GM23338 (cell line): ENCODE results near the gene CLSTN2. TPM values are rescaled to one million over a fixed set of nuclear protein-coding genes. Genes with fewer than 3 reads are reported as not detected.

ENCODE experiments used
- ATAC-seq: fragments of 200-7000 bp; cut with Tn5 transposase; 3 replicates; pipeline ENCODE4 v1.9.1; 2020
- DNase-seq: peaks from one replicate; pipeline ENCODE4 v3.0.0-alpha.2; 2015; ENCODE audit warnings: low spot score
- H2AFZ ChIP-seq: fragments of 200-600 bp; sonication (generic); 2 replicates; pipeline ENCODE4 v1.8.0; 2016; ENCODE audit warnings: antibody characterized with exemption, mild to moderate bottlenecking, moderate library complexity
- H3F3A ChIP-seq: fragments of 200-600 bp; sonication (generic); replicated peaks from 2 replicates; pipeline ENCODE4 v1.8.0; 2017; ENCODE audit warnings: antibody characterized with exemption, mixed run types, low read depth
- H3K27ac ChIP-seq: fragments of 200-600 bp; sonication (generic); 2 replicates; pipeline ENCODE4 v1.6.1; 2016; ENCODE audit warnings: low read depth
- H3K27me3 ChIP-seq: fragments of 200-600 bp; sonication (generic); 2 replicates; pipeline ENCODE4 v1.8.0; 2016; ENCODE audit warnings: mild to moderate bottlenecking, mixed run types, moderate library complexity; ENCODE audit not compliant: insufficient read depth
- H3K36me3 ChIP-seq: fragments of 200-600 bp; sonication (generic); 2 replicates; pipeline ENCODE4 v1.8.0; 2016; ENCODE audit warnings: mild to moderate bottlenecking; ENCODE audit not compliant: insufficient read depth
- H3K4me1 ChIP-seq: fragments of 200-600 bp; sonication (generic); 2 replicates; pipeline ENCODE4 v1.8.0; 2016; ENCODE audit warnings: mild to moderate bottlenecking, moderate library complexity; ENCODE audit not compliant: insufficient read depth
- H3K4me2 ChIP-seq: fragments of 200-600 bp; sonication (generic); 2 replicates; pipeline ENCODE4 v1.7.1; 2017; ENCODE audit warnings: mixed run types
- H3K4me3 ChIP-seq: fragments of 200-600 bp; sonication (generic); 2 replicates; pipeline ENCODE4 v1.6.1; 2016; ENCODE audit warnings: mixed run types
- H3K79me2 ChIP-seq: fragments of 200-600 bp; sonication (generic); replicated peaks from 2 replicates; pipeline ENCODE4 v1.8.0; 2017; ENCODE audit warnings: mild to moderate bottlenecking; ENCODE audit not compliant: insufficient read depth
- H3K9me2 ChIP-seq: fragments of 200-600 bp; sonication (generic); 2 replicates; pipeline ENCODE4 v1.8.0; 2017; ENCODE audit not compliant: insufficient read depth
- H4K20me1 ChIP-seq: fragments of 200-600 bp; sonication (generic); replicated peaks from 2 replicates; pipeline ENCODE4 v1.8.0; 2017; ENCODE audit warnings: mild to moderate bottlenecking; ENCODE audit not compliant: insufficient read depth
- H3K27ac Mint-ChIP-seq: 2 replicates; pipeline ENCODE4 v1.8.0; 2020; ENCODE audit warnings: inconsistent platforms, mild to moderate bottlenecking, moderate library complexity, mixed read lengths
- H3K27me3 Mint-ChIP-seq: 3 replicates; pipeline ENCODE4 v1.8.0; 2022; ENCODE audit warnings: low read depth, mild to moderate bottlenecking, moderate library complexity, mixed read lengths, inconsistent platforms; ENCODE audit not compliant: insufficient read depth, poor library complexity
- H3K36me3 Mint-ChIP-seq: 3 replicates; pipeline ENCODE4 v1.8.0; 2021; ENCODE audit warnings: low read depth, mild to moderate bottlenecking, inconsistent platforms, moderate library complexity, mixed read lengths
- H3K4me1 Mint-ChIP-seq: 3 replicates; pipeline ENCODE4 v1.8.0; 2020; ENCODE audit warnings: mild to moderate bottlenecking, inconsistent platforms, mixed read lengths
- H3K4me3 Mint-ChIP-seq: 3 replicates; pipeline ENCODE4 v1.8.0; 2021; ENCODE audit warnings: moderate library complexity, mild to moderate bottlenecking, inconsistent platforms, mixed read lengths
- H3K9me3 Mint-ChIP-seq: 3 replicates; pipeline ENCODE4 v1.8.0; 2020; ENCODE audit warnings: moderate library complexity, mild to moderate bottlenecking, inconsistent platforms, mixed read lengths
- CTCF ChIP-seq, 2 experiments: fragments of 200-600 bp in 1 of 2; sonication (generic) in 1 of 2; conservative IDR thresholded peaks; 2 replicates each; pipeline versions ENCODE4 v1.5.1 to v1.6.1; 2016 to 2017; ENCODE audit warnings: antibody characterized with exemption in 2 of 2, low read depth in 2 of 2, mild to moderate bottlenecking in 2 of 2, moderate library complexity in 1 of 2
- ETS1 ChIP-seq: IDR thresholded peaks from 2 replicates; pipeline ENCODE4 v1.6.1; 2016; ENCODE audit warnings: antibody characterized with exemption
- EZH2 ChIP-seq: fragments of 200-600 bp; sonication (generic); IDR thresholded peaks from one replicate; pipeline ENCODE4 v1.8.0; 2017; ENCODE audit warnings: antibody characterized with exemption, mild to moderate bottlenecking, low read depth; ENCODE audit not compliant: unreplicated experiment
- JUNB ChIP-seq: IDR thresholded peaks from one replicate; pipeline ENCODE4 v1.6.1; 2016; ENCODE audit warnings: antibody characterized with exemption; ENCODE audit not compliant: unreplicated experiment
- NANOG ChIP-seq: IDR thresholded peaks from 2 replicates; pipeline ENCODE4 v1.6.1; 2016; ENCODE audit warnings: antibody characterized with exemption, borderline replicate concordance
- POLR2AphosphoS5 ChIP-seq: IDR thresholded peaks from 2 replicates; pipeline ENCODE4 v1.6.1; 2016; ENCODE audit warnings: antibody characterized with exemption, low read depth
- STAT1 ChIP-seq: IDR thresholded peaks from one replicate; pipeline ENCODE4 v1.6.1; 2016; ENCODE audit warnings: antibody characterized with exemption; ENCODE audit not compliant: unreplicated experiment
- ZNF114 ChIP-seq: fragments of 250-450 bp; sonication (Bioruptor Pico); IDR thresholded peaks from 2 replicates; pipeline ENCODE4 v1.5.0; 2020; ENCODE audit warnings: mild to moderate bottlenecking, moderate library complexity
- ZNF331 ChIP-seq: fragments of 250-450 bp; sonication (Bioruptor Pico); IDR thresholded peaks from 2 replicates; pipeline ENCODE4 v1.5.0; 2020; ENCODE audit warnings: low read depth, mild to moderate bottlenecking, moderate library complexity
- ZNF462 ChIP-seq: fragments of 250-450 bp; sonication (Bioruptor Pico); IDR thresholded peaks from 2 replicates; pipeline ENCODE4 v1.5.0; 2020; ENCODE audit warnings: mild to moderate bottlenecking, moderate library complexity
- polyA plus RNA-seq: library from polyadenylated mRNA; unstranded; fragments of >200 nt; fragmentation: Nextera tagmentation; extraction: Ambion mirVana; gene quantifications from 2 replicates; pipeline ENCODE4 v1.2.1, GENCODE V29; 2016
- total RNA-seq: library from RNA; depleted of rRNA; stranded (reverse); fragments of >200 nt; shearing (Covaris generic); gene quantifications from 2 replicates; pipeline ENCODE4 v1.2.3, GENCODE V29; 2014

Gene CLSTN2
- total and polyA plus RNA-seq, 2 experiments from 2014 or later: 0.11 to 0.83 TPM

- TF ChIP-seq ZNF462 (no peak), CTCF (conservative IDR thresholded peaks at IDR 0.05; ENCODE audit: low read depth in 2 of 2) (no peak), POLR2AphosphoS5 (no peak), STAT1 (no peak)
Measured at GRCh38 chr3:140146668-140147067, 211.7 kb downstream of the CLSTN2 start (continued).

- Mint-ChIP-seq H3K4me3 (no peak overlapping the region), H3K4me1 (no peaks in the 10 kb centered on the region), H3K27ac (no peak overlapping the region), H3K9me3 (no peaks in the 10 kb centered on the region), H3K27me3 (no peaks in the 10 kb centered on the region), H3K36me3 (no peaks in the 10 kb centered on the region)
- Histone ChIP-seq H3K27me3 (no peaks in the 10 kb centered on the region), H3K79me2 (no peaks in the 10 kb centered on the region), H3K27ac (no peak overlapping the region), H3K4me2 (no peak overlapping the region), H3K9me2 (0 out of 2 replicates have a peak, but pooled peaks cover 11% of the 10 kb centered on the region), H3F3A (no peaks in the 10 kb centered on the region), H4K20me1 (no peaks in the 10 kb centered on the region), H2AFZ (no peak overlapping the region), H3K36me3 (no peaks in the 10 kb centered on the region), H3K4me1 (no peaks in the 10 kb centered on the region), H3K4me3 (no peak overlapping the region)
- ATAC-seq (no peak), DNase-seq (no peak)
- no peak for TF ChIP-seq POLR2AphosphoS5
- TF ChIP-seq ZNF331 (CRISPR knock-in tag): no peak
- TF ChIP-seq NANOG: no peak
- TF ChIP-seq EZH2: no peak
- TF ChIP-seq ZNF114 (CRISPR knock-in tag): no peak
- TF ChIP-seq STAT1: no peak
- no peak for TF ChIP-seq ETS1
- TF ChIP-seq JUNB: no peak
Measured at GRCh38 chr3:140147965-140148490, 213.0 kb downstream of the CLSTN2 start.
